ES-I3 (cell line): ENCODE results near the gene RAB3D.

ENCODE experiments used
- H3K36me3 ChIP-seq: 2 replicates; pipeline ENCODE4 v1.6.1; 2013; ENCODE audit warnings: mild to moderate bottlenecking, low read length, control low read depth, moderate library complexity; ENCODE audit not compliant: insufficient read depth
- H3K4me1 ChIP-seq: 2 replicates; pipeline ENCODE4 v1.6.1; 2013; ENCODE audit warnings: mild to moderate bottlenecking, control low read depth, low read length; ENCODE audit not compliant: insufficient read depth
- H3K9ac ChIP-seq: 2 replicates; pipeline ENCODE4 v1.6.1; 2013; ENCODE audit warnings: low read depth, mild to moderate bottlenecking, low read length, moderate library complexity
- H3K9me3 ChIP-seq: 2 replicates; pipeline ENCODE4 v1.6.1; 2013; ENCODE audit warnings: mild to moderate bottlenecking, low read length, moderate library complexity; ENCODE audit not compliant: control insufficient read depth, insufficient read depth

The RAB3D gene

GRCh38 chr19:11375143-11375948, 35.9 kb upstream of the RAB3D start:
- no peaks in the 10 kb centered on the region for H3K9me3 ChIP-seq
- H3K36me3 ChIP-seq, result no peaks in the 10 kb centered on the region
- no peaks in the 10 kb centered on the region; the same call in 1 of the 2 replicates for H3K4me1 ChIP-seq
- H3K9ac ChIP-seq, result peak overlapping the region; percentile 85

- no peaks in the 10 kb centered on the region for H3K9me3 ChIP-seq
- no peaks in the 10 kb centered on the region for H3K36me3 ChIP-seq
- no peaks in the 10 kb centered on the region; the same call in 1 of the 2 replicates for H3K4me1 ChIP-seq
- peak within 1 kb of the TSS; percentile 85 for H3K9ac ChIP-seq
Measured at GRCh38 chr19:11374433-11375142, 35.1 kb upstream of the RAB3D start, which contains the start of gene SWSAP1. SWSAP1 (plus strand) TSS chr19:11374666; CDS start chr19:11374681, 15 bp downstream.

- H3K9ac ChIP-seq, result peak overlapping the region; percentile 85; the same call in 1 of the 2 replicates
- H3K36me3 ChIP-seq, result no peaks in the 10 kb centered on the region
- H3K4me1 ChIP-seq, result no peaks in the 10 kb centered on the region; the same call in 1 of the 2 replicates
- H3K9me3 ChIP-seq, result no peaks in the 10 kb centered on the region
Measured at GRCh38 chr19:11373885-11374432, 34.5 kb upstream of the RAB3D start.

- peak overlapping the region; percentile 85; the same call in 1 of the 2 replicates for H3K9ac ChIP-seq
Measured at GRCh38 chr19:11373166-11373884, 33.9 kb upstream of the RAB3D start.

GRCh38 chr19:11370744-11371143, 31.3 kb upstream of the RAB3D start:
- no peaks in the 10 kb centered on the region for H3K4me1 ChIP-seq
- no peaks in the 10 kb centered on the region for H3K36me3 ChIP-seq
- no peaks in the 10 kb centered on the region for H3K9me3 ChIP-seq
- H3K9ac ChIP-seq, result no peak overlapping the region

More at GRCh38 chr19:11373166-11373884, 33.9 kb upstream of the RAB3D start:
- Histone ChIP-seq H3K4me1 (no peaks in the 10 kb centered on the region; the same call in 1 of the 2 replicates), H3K9me3 (no peaks in the 10 kb centered on the region), H3K36me3 (no peaks in the 10 kb centered on the region)

GRCh38 chr19:11367528-11367927, 28.1 kb upstream of the RAB3D start:
- no peaks in the 10 kb centered on the region for H3K9me3 ChIP-seq
- no peaks in the 10 kb centered on the region for H3K4me1 ChIP-seq
- no peak overlapping the region for H3K9ac ChIP-seq
- no peaks in the 10 kb centered on the region for H3K36me3 ChIP-seq

- no peaks in the 10 kb centered on the region for H3K36me3 ChIP-seq
- no peaks in the 10 kb centered on the region for H3K9me3 ChIP-seq
- no peak overlapping the region for H3K9ac ChIP-seq
- no peaks in the 10 kb centered on the region; the same call in 1 of the 2 replicates for H3K4me1 ChIP-seq
Measured at GRCh38 chr19:11365557-11366117, 26.2 kb upstream of the RAB3D start.

GRCh38 chr19:11364935-11365334, 25.5 kb upstream of the RAB3D start:
- Histone ChIP-seq H3K36me3 (no peaks in the 10 kb centered on the region), H3K4me1 (no peaks in the 10 kb centered on the region; the same call in 1 of the 2 replicates), H3K9ac (no peak overlapping the region), H3K9me3 (no peaks in the 10 kb centered on the region)

- Histone ChIP-seq H3K9ac (no peak overlapping the region), H3K9me3 (no peaks in the 10 kb centered on the region), H3K36me3 (no peaks in the 10 kb centered on the region), H3K4me1 (no peaks in the 10 kb centered on the region; the same call in 1 of the 2 replicates)
Measured at GRCh38 chr19:11364296-11364904, 24.9 kb upstream of the RAB3D start.

- no peaks in the 10 kb centered on the region; the same call in 1 of the 2 replicates for H3K4me1 ChIP-seq
- no peak overlapping the region for H3K9ac ChIP-seq
- no peaks in the 10 kb centered on the region for H3K9me3 ChIP-seq
- H3K36me3 ChIP-seq, result no peaks in the 10 kb centered on the region
Measured at GRCh38 chr19:11363881-11364280, 24.4 kb upstream of the RAB3D start.

GRCh38 chr19:11361771-11362731, 22.6 kb upstream of the RAB3D start:
- Histone ChIP-seq H3K9me3 (no peaks in the 10 kb centered on the region), H3K4me1 (no peaks in the 10 kb centered on the region; the same call in 1 of the 2 replicates), H3K9ac (peak overlapping the region; percentile 35; the same call in 1 of the 2 replicates), H3K36me3 (no peaks in the 10 kb centered on the region)

- Histone ChIP-seq H3K4me1 (no peaks in the 10 kb centered on the region; the same call in 1 of the 2 replicates), H3K9me3 (no peaks in the 10 kb centered on the region), H3K36me3 (no peaks in the 10 kb centered on the region), H3K9ac (peak overlapping the region; percentile 35; the same call in 1 of the 2 replicates)
Measured at GRCh38 chr19:11361037-11361770, 21.7 kb upstream of the RAB3D start.
